ENCODE data around the gene DBR1.

DNA sequence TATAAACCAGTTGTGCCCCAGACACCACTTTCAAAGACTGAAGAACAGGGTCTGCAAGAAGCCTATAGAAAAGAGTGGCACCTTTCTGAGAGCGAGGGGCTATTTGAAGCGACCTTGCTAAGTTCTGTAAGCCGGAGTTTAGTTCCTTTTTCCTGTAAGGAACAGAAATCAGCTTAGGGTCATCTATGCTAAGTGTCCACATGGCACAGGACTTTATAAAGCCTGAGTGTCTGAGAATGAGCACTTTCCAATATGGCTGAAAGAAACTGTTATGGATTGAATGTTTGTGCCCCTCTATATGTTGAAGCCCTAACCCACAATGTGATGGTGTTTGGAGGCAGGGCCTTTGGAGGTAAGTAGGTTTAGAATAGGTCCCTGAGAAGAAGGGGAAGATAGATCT, 38.5 kb downstream of the DBR1 start:
- no peak for TF ChIP-seq ZBTB20 (tag by site-specific recombination; IDR thresholded peaks at IDR 0.05)
- TF ChIP-seq GLIS1 (tag by site-specific recombination; IDR thresholded peaks at IDR 0.05) = no peak
- TF ChIP-seq, protein P1, sequence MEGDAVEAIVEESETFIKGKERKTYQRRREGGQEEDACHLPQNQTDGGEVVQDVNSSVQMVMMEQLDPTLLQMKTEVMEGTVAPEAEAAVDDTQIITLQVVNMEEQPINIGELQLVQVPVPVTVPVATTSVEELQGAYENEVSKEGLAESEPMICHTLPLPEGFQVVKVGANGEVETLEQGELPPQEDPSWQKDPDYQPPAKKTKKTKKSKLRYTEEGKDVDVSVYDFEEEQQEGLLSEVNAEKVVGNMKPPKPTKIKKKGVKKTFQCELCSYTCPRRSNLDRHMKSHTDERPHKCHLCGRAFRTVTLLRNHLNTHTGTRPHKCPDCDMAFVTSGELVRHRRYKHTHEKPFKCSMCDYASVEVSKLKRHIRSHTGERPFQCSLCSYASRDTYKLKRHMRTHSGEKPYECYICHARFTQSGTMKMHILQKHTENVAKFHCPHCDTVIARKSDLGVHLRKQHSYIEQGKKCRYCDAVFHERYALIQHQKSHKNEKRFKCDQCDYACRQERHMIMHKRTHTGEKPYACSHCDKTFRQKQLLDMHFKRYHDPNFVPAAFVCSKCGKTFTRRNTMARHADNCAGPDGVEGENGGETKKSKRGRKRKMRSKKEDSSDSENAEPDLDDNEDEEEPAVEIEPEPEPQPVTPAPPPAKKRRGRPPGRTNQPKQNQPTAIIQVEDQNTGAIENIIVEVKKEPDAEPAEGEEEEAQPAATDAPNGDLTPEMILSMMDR (tag by site-specific recombination; IDR thresholded peaks at IDR 0.05) = no peak

Data from HEK293 (cell line).